HG02571 (cell line): Measurements from ENCODE around the gene BST2.
A peak's percentile ranks its signal among the peaks of the same experiment; 100 is the strongest.

Experiments used
- ATAC-seq: cut with Tn5 transposase; IDR thresholded peaks from one replicate; pipeline ENCODE4 v1.9.1; 2021; ENCODE audit warnings: mild to moderate bottlenecking, moderate library complexity; ENCODE audit not compliant: unreplicated experiment

BST2 gene

DNA sequence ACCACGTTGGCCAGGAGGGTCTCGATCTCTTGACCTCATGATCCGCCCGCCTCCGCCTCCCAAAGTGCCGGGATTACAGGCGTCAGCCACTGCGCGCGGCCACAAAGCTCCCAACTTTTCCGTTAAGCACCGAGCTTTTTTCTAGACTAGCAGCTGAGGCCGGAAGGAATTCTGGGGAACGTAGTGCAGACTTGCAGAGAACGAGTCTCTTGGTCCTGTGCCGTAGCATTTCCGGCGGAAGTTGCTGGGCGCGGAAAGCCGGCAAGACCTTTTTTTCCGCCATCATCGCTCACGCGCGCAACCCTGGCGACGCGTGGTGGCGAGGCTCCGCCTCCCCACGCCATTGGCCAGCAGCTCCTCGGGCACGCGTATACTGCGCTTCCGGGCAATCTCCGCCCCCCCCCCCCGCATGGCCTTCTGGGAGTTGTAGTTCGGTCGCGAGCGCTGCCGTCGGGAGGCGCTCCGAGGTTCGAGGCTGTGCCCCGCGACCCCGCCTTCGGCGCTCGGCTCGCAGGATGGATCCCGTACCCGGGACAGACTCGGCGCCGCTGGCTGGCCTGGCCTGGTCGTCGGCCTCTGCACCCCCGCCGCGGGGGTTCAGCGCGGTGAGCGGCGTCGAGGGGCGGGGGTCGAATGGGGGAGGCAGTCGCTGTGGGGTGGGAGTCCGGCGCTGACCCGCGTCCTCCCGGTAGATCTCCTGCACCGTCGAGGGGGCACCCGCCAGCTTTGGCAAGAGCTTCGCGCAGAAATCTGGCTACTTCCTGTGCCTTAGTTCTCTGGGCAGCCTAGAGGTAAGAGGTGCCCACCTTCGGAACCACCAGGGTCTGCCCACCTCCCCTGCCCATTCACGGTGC, 14.4 kb upstream of the BST2 start, which contains the start of gene MVB12A:
MVB12A (plus strand) TSS at position 427 of the 854 bp plus-strand sequence; CDS start at position 516, 89 bp downstream.
- peak; percentile 86 for ATAC-seq

DNA sequence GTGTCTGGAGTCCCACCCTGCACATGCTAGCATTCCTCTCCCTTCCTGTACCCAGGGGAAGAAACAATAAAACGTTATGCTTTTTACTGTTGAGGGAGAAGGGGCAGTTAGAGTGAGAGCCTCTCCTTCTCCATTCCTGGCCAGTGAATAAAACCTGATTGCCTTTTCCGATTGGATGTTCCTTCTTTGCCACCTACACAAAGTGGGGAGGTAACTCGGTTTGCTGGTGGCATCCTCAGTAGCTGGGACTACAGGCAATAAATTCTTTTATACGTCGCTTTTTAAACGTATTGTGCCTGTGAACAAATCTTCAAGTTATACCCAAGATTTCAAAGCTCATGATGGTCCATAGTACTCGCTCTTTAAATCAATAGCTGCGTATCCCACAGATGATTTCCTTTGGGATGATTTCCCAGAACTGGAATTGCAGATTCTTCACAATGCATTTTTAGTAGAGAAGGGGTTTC, 13.8 kb upstream of the BST2 start:
- no peak for ATAC-seq

DNA sequence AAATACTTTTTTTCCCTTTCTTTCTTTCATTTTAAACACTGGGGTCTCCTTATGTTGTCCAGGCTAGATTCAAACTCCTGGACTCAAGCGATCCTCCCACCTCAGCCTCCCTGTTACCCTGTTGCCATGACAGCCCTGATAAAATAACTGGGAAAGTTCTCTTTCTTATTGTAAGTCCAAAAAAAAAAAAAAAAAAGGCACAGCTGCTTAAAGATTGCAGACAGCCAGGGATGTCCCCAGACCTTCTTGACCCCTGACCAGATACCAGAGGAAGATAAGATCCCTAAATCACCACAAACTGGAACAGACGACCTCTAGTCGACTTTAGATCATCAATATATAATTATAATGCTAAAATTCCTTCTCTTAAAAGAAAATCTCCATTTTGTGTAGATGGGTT, 13.3 kb upstream of the BST2 start:
- no peak for ATAC-seq

DNA sequence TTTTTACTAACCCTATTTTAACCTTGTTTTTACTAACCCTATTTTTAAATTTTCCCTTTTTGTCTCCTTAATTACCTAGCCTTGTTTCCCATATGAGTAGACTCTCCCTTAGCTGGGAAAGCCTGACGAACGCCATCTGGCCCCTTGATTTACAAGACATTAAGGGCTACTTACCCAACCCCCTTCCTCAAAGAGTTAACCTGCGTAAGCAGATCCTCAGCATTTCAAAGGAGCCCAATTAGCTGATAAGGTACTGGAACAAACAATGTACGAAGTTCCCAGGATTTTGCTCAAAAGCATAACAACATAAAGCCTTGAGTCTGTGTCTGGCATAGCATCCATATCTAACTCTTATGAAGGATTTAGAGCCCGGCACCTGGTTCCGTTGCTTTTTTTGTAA, 9.7 kb upstream of the BST2 start:
- ATAC-seq = no peak

DNA sequence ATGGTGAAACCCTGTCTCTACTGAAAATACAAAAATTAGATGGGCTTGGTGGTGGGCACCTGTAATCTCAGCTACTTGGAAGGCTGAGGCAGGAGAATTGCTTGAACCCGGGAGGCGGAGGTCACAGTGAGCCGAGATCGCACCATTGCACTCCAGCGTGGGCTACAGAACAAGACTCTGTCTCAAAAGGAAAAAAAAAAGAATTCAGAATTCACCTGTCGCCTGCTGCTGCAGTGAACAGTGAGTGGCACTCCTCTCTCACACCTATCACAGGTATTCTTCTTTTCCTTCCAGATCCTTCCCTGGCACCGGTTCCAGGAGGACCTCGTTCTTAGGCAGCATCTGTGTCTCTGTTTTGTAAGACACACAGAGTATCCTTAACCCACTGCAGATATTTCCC, 8.7 kb upstream of the BST2 start:
- ATAC-seq = no peak

GRCh38 chr19:17411801-17412200, 6.4 kb upstream of the BST2 start:
- no peak for ATAC-seq

DNA sequence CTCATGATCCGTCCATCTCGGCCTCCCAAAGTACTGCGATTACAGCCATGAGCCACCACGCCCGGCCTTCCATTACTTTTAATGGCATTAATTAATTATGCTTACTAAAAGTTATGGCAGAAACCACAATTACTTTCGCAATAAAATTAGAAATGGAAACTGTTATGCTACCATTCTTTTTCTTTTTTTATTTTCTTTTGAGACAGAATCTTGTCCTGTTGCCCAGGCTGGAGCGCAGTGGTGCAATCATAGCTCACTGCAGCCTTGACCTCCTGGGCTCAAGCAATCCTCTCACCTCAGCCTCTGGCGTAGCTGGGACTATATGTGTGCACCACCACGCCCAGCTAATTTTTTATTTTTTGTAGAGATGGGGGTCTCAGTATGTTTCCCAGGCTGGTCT, 4.6 kb upstream of the BST2 start:
- ATAC-seq = no peak

DNA sequence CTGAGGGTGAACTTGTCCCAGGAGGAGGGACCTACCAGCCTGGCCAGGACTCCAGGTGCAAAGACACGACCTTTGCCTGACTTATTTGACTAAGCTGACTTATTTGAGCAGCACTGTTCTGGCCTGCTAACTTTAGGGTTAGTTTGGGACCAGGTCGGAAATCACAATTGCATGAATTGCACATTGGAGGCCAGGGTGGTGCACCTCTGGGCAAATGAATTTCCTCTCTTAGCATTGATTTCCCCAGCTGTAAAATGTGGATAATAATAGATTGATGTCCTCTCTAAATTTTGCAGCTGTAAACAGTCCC, 1.4 kb upstream of the BST2 start:
- no peak for ATAC-seq

GRCh38 chr19:17406046-17406886, 836 bp upstream of the BST2 start:
- no peak for ATAC-seq

- ATAC-seq = no peak
Observed at GRCh38 chr19:17404621-17405249, 695 bp downstream of the BST2 start.

- ATAC-seq = no peak
Observed at GRCh38 chr19:17404015-17404414, 1.4 kb downstream of the BST2 start.

- ATAC-seq = no peak
Observed at GRCh38 chr19:17402982-17403855, 2.2 kb downstream of the BST2 start.

- no peak for ATAC-seq
Observed at GRCh38 chr19:17401628-17402027, 3.8 kb downstream of the BST2 start.

DNA sequence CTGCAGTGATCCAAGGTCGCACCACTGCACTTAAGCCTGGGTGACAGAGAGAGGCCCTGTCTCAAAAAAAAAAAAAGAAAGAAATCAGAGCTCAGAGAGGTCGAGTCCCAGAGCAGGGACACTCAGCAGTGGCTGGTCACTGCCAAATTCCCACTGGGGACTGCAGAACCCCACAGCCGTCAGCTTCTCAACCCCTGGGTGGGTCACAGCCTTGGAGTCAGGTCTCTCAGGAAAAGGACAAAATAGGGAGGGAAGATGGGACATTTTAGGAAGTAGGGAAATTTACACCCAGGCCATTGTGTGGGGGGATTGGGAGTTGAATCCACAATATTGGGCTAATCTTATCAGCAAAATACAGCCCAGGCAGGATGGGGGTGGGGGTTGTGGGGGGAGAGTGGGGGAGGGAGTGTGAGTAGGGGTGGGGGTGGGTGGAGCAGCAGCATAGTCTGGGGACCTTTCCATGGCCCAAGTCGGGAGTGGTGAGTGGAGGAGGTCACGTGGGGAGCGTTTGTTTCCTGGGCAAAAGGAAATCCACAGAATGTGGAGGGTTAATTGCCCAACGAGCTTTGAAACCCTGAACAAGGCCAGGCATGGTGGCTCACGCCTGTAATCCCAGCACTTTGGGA, 6.4 kb downstream of the BST2 start:
- ATAC-seq = no peak

GRCh38 chr19:17394891-17395415, 10.5 kb downstream of the BST2 start:
- no peak for ATAC-seq

- no peak for ATAC-seq
Observed at GRCh38 chr19:17393914-17394313, 11.5 kb downstream of the BST2 start, which contains the start of gene CCDC194. CCDC194 (minus strand) TSS chr19:17394196; CDS start chr19:17394158, 38 bp downstream.

DNA sequence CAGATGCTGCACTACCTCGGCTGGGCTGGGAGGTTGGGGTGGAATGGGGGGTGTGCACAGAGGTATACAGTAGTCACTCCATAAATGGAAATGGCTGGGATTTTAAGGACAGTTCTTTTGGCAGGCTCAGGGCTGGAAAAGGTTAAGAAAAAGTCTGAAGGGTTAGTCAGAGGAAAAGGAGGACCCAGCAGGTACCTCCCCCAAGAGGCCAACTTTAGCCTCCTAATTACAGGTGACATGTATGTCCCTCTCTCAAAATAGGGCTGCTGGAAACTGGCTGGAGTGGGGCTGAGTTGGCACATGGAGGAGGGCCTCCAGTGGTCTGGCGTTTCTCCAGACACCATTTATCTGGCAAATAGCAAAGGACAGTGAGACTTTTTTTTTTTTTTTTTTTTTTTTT, 12.4 kb downstream of the BST2 start:
- ATAC-seq = no peak

GRCh38 chr19:17391371-17392151, 13.9 kb downstream of the BST2 start:
- ATAC-seq = no peak
